ENCODE data around the gene CMYA5.
"Not testable (repeated sequence)": the region's sequence is repeated elsewhere in the genome, so short reads cannot be mapped to it uniquely, and the experiment has no call there.

Gene CMYA5

DNA sequence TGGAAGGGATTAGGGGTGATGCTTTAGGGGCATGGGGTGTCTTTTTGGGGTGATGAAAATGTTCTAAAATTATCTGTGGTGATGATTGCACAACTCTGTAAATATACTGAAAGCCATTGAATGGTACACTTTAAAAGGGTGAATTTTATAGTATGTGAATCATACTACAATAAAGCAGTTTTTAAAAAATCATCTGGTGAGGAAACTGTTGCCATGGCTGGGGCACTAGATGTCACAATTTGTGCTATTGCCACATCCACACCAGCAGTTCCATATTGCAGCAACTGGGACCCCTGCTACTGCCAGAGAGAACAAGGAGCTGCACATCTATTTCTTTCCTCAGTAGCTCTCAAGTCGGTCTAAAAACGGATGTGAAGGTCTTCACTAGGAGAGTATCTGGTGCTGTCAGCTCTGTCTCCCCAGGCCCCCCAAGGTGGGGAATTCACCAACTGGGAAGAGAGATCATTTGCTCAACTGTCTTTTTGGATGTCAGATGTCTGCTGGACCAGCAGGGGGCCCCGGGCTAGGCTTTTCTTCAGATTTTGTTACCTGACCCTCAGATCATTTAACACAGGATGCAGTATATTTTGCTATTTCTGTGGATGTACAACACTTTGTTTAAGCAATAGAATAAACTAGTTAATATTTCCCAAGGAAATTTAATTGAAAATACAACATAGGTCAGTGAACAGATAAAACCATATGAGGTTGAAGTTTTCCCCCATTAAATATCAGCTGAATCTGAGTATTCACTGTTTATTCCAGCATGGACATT, 13.2 kb downstream of the CMYA5 start:
- DNase-seq (ENCODE audit: low spot score), result no peak

DNA sequence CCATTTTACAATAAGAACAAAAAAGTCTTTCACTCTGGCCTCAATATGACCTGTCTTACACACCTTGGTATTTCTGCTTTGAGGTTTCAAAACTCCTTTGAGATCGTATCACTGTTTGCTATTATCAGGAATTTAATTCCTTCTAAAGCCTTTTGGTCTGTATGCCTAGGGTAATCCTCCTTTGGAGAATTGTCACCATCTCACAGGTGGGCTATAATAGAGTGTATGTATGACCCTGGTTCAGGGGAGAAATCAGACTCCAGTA, 13.7 kb downstream of the CMYA5 start:
- no peak for DNase-seq (ENCODE audit: low spot score)

DNA sequence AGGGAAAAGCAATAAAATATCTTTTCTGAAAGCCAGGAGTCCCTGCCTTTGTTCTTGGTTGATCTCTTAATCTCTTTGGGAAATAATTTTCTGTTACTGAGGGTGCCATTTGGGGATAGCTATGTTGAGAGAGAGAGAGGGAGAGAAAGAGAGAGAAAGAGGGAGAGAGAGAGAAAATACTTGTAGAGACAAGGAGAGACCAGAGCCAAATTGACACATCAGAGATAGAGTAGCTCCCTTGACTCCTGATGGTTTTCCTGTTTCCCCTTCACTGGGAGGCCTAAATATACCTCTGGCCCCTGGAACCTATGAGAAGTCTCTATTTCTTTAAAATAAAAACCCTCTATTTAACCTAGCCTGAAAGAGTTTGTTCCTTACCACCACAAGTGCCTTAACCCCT, 14.9 kb downstream of the CMYA5 start:
- no peak for DNase-seq (ENCODE audit: low spot score)

DNA sequence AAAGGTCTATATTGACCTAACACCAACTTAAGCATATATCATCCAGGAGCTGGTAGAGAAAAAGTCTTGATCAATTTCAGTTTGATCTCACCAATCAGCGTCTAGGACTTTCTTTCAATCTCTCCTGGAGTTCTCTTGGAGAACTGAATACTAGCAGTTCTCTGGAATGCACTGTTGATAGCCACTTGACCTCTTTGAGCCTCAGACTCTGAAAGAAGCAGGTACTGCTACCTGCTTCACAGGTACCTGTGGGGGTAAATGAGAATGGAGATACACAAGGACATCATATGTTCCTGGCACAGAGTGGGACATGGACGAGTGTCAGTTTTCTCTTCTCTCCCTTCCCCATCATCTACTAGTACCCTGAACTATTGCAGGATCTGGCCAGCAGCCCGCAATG, 16.0 kb downstream of the CMYA5 start:
- DNase-seq (ENCODE audit: low spot score), result no peak

DNA sequence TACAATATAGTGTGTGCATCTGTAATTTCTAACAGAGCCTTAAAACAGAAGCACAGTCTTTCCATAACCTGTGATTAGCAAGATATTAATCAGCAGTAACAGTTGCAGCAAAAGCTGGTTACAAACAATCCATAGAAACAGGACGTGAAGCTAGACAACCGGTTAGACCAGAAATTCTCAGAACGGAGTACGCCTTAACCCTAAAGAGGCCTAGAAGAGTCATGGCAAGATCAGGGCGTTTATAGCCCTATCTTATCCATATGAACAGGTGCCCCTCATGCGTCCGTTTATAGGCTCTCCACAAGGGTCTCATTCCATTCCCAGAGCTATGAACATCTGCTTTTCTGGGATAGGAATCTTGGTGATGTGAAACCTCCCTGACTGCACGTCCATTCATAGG, 16.7 kb downstream of the CMYA5 start:
- DNase-seq (ENCODE audit: low spot score), result not testable (repeated sequence)

DNA sequence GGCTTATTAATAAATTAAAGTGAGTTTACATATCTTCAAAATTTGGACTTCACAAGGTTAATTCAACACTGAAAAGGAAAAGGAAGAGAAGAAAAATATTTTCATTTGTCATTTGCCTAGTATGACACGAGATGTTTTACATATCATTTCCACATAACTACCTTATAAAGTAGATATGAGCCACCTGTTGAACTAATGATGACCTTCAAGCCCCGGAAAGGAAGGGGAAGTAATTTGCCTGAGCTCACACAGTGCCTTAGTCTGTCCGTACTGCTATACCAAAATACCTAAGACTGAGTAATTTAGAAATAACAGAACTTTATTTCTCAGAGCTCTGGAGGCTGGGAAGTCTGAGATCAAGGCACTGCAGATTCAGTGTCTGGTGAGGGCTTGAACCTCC, 17.9 kb downstream of the CMYA5 start:
- DNase-seq (ENCODE audit: low spot score), result no peak

DNA sequence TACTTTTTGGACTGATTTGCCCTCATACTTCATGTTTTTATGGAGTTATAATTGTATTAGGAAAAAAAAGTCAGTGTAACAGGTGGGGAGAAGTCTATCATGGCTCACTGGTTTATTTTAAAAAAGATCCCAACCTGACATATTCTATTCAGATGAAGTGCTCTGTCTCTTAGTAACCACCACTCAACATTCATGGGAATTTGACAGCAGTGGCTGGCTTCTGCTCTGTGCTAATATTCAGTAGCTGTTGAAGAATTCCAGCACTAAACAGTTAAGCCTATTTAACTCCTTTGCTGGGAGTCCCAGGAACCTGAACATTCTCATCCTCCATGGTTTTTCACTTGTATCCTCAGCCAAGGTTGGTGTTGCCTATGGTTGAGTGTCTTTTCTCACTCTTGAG, 23.1 kb downstream of the CMYA5 start:
- DNase-seq (ENCODE audit: low spot score), result no peak

DNA sequence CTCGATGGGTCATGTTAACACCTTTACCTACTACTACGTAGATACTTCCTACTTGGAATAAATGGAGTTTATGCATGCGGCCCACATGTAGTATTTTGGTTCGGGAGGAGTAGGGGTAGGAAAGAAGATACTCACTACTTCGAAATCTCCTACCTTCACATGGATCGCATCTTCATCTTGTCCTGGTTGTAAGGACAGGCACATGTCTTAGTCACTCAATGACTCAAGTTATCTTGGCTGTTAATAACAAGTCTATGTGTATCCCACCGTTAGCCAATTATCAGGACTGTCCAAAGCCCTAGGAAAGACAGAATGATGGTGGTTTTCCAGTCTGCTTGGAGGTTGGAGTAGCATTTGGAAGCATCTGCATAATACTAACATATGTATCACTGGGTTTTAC, 24.1 kb downstream of the CMYA5 start:
- DNase-seq (ENCODE audit: low spot score), result no peak

DNA sequence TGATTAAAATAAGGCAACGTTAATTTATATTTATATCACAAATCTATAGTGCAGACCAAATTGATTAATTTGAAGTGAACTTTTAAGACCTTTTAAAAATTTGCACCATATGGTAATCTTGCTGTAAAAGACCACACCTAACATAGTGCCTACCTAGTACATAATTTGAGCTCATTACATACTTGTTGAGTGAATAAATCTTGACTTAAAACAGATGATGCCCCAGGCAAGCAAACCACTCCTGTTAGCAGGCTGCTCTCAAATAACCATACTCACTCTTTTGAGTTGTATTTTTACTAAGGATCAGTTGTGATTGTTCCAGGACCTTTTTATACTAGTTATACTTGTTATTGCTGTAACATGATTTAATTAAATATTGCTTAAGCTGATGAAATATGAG, 27.2 kb downstream of the CMYA5 start:
- DNase-seq (ENCODE audit: low spot score), result no peak

DNA sequence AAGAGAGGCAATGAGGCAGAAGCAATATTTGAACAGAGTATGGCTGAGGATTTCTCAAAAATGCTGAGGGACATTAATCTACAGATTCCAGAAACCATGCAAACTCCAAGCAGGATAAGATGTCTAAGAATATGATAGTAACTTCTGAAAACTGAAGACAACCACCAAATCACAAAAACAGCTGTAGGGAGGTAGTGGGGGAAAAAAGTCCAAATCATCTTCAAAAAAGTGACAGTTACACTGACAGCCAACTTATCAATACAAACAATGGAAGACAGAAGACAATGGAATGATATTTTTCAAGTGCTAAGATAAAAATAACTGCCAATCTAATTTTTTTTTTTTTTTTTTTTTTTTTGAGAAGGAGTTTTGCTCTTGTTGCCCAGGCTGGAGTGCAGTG, 30.5 kb downstream of the CMYA5 start:
- no peak for DNase-seq (ENCODE audit: low spot score)

DNA sequence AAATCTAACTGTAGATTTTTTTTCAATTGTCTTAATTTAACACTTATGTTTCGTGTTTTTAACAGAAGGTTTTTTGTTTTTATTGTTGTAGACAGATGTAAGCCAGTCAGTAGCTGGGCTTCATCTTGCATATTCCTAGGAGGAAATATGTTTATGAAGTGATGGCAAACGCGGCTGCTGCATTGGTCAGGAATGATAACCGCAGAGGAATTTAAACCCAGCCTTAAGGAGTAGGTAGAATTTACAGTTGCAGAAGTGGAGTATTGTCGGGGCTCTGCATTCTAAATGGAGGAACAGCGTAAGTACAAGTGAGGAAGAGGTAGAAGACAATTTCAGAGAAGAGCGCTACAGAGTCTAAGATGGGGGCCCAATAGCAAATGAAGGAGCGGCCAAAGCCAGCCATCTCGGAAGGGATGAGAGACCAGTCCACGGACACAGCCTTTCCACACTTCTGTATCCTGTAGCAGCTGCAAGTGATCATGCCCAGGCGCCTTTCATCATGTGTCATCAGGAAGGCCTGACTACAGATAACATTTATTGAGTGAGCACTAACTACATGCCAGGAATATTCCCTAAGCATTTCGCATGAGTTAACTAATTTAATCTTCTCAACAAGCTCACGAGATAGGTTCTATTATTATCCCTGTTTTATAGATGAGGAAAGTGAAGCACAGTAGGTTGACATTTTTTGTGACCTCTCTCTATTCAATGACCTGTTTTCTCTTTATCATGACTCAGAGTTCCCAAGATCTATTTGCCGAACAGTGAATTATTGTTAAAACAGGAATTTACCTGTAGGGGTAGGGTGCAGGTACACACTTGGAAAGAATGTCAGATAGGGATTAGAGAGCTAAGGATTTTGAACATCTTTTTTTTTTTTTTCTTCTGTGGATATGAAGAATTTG, 38.1 kb downstream of the CMYA5 start:
- DNase-seq (ENCODE audit: low spot score), result no peak

DNA sequence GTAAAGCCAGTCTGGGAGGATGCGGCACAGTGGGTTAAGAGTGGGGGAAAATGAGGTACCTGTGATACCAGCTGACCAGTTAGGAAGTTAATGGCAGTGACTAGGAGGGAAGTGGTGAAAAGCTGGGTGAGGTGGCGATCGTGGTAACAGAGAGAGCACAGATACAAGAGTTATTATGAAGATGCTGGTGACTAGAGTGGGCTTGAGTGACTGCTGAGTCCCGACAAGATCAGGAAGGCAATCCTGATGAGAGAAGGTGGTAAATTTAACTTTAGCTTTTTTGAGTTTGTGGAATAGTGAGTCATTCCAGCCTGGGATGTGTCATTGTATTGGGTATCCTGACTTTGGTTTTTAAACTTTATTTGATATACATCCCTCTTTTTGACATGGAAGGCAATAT, 38.8 kb downstream of the CMYA5 start:
- DNase-seq (ENCODE audit: low spot score), result no peak

DNA sequence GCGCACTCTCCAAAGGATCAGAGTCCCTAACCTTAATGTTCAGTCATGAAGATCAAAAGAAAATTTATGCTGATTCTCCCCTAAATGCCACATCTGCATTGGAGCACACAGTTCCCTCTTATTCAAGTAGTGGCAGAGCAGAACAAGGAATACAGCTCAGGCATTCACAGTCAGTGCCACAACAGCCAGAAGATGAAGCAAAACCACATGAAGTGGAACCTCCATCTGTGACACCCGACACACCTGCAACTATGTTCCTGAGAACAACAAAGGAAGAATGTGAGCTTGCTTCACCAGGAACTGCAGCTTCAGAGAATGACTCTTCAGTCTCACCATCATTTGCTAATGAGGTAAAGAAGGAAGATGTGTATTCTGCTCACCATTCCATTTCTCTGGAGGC, 40.0 kb downstream of the CMYA5 start:
- no peak for DNase-seq (ENCODE audit: low spot score)

DNA sequence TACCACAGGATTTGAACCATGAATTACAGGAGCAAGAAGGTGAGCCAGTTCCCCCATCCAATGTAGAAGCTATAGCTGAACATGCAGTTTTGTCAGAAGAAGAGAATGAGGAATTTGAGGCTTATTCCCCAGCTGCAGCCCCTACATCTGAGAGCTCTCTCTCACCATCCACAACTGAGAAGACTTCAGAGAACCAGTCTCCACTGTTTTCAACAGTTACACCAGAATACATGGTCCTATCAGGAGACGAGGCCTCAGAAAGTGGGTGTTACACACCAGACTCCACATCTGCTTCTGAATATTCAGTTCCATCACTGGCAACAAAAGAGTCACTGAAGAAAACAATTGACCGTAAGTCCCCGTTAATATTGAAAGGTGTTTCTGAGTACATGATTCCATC, 40.9 kb downstream of the CMYA5 start:
- DNase-seq (ENCODE audit: low spot score), result no peak

DNA sequence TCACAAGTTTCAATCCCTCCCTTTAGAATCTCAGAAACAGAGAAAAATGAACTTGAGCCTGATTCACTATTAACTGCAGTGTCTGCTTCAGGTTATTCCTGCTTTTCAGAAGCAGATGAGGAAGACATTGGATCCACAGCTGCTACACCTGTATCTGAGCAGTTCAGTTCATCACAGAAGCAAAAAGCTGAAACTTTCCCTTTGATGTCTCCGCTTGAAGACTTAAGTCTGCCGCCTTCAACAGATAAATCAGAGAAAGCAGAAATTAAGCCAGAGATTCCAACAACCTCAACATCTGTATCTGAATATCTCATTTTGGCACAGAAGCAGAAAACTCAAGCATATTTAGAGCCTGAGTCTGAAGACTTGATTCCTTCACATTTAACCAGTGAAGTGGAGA, 42.1 kb downstream of the CMYA5 start:
- no peak for DNase-seq (ENCODE audit: low spot score)

DNA sequence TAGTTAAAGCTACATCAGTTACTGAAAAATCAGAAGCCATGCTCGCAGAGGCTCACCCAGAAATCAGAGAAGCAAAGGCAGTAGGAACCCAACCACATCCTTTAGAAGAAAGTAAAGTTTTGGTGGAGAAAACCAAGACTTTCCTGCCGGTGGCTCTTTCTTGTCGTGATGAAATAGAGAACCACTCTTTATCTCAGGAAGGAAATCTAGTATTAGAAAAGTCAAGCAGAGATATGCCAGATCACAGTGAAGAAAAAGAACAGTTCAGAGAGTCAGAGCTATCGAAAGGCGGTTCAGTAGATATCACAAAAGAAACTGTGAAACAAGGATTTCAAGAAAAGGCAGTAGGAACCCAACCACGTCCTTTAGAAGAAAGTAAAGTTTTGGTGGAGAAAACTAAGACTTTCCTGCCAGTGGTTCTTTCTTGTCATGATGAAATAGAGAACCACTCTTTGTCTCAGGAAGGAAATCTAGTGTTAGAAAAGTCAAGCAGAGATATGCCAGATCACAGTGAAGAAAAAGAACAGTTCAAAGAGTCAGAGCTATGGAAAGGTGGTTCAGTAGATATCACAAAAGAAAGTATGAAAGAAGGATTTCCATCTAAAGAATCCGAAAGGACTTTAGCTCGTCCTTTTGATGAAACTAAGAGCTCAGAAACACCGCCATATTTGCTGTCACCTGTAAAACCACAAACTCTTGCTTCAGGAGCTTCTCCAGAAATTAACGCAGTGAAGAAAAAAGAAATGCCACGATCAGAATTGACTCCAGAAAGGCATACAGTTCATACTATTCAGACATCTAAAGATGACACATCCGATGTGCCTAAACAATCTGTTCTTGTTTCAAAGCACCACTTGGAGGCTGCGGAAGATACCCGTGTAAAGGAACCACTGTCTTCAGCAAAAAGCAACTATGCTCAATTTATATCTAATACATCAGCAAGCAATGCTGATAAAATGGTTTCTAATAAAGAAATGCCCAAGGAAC, 47.2 kb downstream of the CMYA5 start:
- DNase-seq (ENCODE audit: low spot score), result no peak

DNA sequence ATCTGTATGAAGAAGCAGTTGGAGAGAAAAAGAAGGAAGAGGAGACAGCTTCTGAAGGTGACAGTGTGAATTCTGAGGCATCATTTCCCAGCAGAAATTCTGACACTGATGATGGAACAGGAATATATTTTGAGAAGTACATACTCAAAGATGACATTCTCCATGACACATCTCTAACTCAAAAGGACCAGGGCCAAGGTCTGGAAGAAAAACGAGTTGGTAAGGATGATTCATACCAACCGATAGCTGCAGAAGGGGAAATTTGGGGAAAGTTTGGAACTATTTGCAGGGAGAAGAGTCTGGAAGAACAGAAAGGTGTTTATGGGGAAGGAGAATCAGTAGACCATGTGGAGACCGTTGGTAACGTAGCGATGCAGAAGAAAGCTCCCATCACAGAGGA, 48.7 kb downstream of the CMYA5 start:
- DNase-seq (ENCODE audit: low spot score), result no peak

DNA sequence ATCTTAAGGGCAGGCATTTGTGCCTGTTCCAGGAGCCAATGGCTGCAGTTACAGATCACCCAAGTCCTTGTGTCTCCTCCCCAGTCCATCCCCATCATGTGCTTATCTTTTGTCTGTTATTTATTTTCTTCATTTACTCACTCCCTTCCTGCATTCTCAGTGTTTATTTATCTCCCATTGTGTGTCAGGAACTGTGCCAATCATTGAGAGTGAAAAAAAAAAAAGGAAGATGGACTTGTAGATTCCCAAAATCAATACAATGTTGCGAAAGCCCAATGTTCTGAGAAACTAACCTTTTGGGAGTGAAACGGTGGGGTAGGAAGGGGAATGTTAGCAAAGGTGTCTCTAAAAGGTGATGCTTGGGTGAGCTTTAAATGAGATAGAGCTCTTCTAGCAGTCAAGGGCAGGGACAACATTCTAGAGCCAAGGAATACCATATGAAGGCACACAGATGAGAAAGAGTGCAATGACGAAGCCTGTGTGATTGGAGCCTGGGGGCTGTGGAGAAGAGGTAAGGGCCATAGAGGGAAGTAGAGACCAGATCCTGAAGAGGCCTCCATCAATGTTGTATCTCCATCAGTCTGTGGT, 53.0 kb downstream of the CMYA5 start:
- DNase-seq (ENCODE audit: low spot score), result no peak

DNA sequence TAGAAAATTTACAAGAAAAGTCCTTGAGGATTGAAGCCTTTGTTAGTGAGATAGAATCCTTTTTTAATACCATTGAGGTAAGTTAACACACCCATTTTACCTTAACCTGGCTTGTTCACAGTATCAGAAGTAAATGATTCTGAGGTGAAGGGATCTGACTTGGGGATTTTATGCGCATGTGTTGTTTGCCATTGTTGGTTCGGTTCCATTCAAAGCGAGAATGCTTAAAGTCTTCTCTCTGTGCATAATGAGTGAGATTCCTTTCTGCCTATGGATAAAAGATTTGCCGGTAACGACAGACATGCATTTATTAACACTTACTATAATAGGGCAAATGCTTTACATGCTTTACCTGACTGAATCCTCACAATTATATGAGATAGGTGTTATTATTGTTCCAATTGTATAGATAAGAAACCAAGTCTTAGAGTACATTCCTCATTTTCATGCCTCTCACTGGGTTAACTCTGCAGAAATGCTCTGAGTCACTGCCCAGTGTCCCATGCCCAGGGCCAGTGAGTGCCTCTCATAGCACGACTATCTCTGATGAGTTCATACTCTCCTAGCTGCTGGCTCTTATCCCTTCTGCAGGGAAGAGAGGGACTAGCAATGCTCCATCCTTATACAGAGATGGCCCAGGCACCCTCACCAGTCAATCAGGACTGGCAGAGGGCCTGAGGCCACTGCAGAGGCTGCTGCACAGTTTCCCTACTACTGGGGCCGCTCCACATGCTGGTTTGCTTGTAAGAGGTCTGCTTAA, 54.4 kb downstream of the CMYA5 start:
- no peak for DNase-seq (ENCODE audit: low spot score)

DNA sequence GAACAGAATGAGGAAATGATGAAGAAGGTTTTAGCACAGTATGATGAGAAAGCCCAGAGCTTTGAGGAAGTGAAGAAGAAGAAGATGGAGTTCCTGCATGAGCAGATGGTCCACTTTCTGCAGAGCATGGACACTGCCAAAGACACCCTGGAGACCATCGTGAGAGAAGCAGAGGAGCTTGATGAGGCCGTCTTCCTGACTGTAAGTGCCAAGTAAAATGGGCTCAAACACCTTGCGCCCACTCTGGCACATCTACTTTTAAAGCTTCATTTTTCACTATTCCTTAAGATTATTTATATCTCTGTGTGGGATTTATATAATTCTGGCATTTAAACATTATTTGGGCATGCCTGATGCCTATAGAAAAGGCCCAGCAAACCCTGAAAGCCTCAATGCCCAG, 55.6 kb downstream of the CMYA5 start:
- DNase-seq (ENCODE audit: low spot score), result no peak

Measured in LoVo (cell line).